NCI-H2227 (cell line): ENCODE results near the gene SEC22C.
A peak's percentile ranks its signal among the peaks of the same experiment; 100 is the strongest.
"Not testable (repeated sequence)": the region's sequence is repeated elsewhere in the genome, so short reads cannot be mapped to it uniquely, and the experiment has no call there.

Experiments used
- DNase-seq: peaks from one replicate; lab custom pipeline; 2025; ENCODE audit not compliant: unreplicated experiment; lab: John Stamatoyannopoulos, UW

SEC22C gene, protein sequence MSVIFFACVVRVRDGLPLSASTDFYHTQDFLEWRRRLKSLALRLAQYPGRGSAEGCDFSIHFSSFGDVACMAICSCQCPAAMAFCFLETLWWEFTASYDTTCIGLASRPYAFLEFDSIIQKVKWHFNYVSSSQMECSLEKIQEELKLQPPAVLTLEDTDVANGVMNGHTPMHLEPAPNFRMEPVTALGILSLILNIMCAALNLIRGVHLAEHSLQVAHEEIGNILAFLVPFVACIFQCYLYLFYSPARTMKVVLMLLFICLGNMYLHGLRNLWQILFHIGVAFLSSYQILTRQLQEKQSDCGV

DNA sequence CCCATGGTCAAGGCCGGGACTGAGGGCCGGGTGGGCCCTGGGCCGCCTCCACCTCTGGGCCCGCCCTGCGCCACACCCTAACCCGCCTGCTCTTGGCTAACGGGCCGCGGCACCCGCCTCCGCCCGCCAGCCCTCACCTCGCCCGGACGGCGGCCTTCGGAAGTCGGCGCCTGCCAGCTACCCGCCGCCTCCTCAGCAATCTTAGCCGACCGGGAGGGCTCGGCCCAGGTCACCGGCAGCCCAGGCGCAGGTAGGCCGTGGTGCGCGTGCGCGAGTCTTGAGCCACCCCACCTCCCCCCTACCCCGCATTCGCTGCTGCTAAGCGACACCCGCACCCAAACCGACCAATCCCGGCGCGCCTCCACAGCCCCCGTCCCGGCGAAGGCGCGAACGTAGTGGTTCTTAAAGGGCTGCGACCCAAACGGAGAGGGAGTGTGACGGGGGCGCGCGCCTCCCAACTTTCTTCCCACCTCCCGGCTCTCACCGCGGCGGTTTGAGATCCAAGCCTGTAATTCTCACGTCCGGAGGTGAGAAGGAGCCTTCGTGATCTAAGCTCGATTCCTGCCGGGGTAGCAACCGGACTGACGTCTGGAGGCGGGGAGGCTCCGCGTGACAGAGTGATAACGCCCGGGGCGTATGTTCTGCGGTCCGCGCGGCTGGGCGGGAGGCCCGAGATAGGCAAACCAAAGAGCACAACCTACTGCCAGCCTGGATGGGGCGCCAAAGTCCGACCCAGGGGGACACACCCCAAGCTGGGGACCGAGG, at the start of gene SEC22C:
Gene SEC22C, minus strand, starts transcription at position 259 of the 765 bp plus-strand sequence. CDS start 12,921 bp downstream, outside the sequence.
- peak; percentile 91 for DNase-seq

DNA sequence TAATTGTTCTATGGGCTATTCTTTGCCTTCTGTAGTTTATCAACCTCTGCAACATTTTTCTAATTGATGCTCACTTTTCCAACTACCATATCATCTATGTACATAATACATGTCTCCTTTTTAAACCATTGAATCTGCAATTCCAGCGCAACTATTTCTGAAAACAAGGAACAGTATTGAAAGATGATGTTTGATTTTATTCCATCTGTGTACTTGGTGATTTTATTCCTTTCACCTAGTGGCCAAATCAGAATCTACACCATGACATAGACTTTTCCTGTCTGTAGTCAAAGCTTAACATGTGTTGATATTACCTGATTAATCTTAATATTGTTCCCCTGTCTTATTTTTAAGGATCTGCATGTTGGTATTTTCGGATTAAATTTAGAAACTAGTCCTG, 31.7 kb upstream of the SEC22C start:
- DNase-seq: no peak

DNA sequence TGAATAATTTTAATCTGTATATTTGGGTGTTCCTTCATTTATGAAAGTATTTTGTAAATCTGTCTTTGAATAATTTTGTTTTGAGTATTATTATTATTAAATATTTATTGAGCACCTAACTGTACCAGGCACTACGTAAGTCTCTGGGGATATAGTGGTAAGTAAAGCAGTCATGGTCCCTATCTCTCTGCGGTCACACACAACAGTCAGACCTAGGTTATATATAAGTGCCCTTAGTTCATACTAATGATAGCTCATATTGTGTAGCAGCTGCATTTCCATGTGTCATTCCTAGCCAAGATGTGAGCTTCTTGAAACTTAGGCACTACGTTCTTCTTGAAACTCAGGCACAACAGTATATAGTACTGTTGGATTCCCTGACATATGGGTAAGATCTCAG, 31.2 kb upstream of the SEC22C start:
- no peak for DNase-seq

DNA sequence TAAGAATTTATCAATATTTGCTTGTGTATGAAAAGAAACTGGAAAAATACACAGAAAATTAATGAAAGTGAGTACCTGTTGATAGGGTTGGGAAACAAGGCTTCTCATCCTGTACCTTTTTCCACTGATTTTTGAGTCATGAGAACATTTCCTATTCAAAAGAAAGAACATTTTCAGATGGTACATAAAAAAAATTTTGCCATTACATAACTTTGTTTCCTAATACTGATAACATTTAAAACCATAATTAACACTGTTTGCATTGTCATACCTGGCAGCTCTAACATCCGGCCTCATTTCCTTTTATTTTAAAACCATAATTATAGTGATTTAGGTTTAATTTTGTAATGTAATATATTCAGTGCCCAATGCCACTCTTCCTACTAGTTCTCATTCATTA, 30.4 kb upstream of the SEC22C start:
- no peak for DNase-seq

DNA sequence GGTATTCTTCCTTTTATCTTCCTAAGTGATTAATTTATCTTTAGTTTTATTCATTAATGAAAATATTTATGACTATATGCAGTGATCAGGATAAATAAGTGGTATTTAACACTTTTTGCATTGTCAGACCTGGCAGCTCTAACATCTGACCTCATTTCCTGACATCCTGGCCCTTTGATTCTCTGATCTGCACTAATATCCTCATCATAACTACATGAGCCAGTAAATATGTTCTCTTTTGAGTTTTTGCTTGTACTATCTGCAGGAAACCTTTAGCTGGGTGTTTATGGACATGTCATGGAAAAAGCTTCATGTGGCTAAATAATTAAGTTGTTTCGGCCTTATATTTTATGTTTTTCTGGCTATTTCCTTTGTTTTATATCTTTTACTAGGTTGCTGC, 29.2 kb upstream of the SEC22C start:
- no peak for DNase-seq

DNA sequence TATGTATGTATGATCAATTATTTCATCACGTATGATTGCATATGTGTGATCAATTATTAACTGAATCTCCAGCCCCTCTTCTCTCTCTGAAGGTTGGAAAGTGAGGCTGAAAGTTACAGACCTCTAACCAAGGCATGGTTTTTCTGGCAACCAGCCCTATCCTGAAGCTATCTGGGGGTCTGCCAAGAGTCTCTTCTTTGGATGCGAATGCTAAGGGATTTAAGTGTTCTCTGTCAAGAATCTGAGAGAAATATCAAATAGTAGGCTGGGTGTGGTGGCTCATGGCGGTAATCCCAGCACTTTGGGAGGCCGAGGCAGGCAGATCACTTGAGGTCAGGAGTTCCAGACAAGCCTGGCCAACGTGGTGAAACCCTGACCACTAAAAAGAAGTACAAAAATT, 26.8 kb upstream of the SEC22C start:
- no peak for DNase-seq

DNA sequence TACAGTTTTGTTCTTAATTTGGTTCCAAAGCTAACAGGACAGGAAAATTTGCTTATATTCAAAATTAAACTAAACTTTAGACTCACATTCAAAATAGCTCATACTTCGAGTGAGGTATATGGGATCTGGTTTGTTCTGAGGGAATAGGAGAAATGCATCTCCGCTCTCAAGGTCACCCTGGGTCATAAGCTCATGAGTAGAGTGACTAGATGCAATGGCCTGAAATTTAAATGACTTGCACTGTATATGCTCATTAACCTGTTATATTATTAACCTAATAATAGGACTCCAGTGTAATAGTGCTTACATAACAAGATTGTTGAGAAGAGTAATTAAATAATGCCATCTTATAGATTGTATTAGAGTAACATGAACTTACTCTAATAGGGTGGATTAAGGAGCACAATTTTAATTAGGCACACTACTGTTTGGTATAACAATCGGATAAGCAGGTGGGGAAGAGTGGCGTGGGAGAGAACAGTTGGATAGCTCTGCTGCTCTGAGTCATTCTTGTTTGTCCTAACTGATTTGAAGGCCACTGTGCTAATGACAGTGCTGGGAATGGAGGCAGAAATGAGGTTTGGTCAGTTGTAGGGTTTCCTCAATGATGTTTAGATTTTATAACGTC, 23.9 kb upstream of the SEC22C start:
- DNase-seq: no peak

DNA sequence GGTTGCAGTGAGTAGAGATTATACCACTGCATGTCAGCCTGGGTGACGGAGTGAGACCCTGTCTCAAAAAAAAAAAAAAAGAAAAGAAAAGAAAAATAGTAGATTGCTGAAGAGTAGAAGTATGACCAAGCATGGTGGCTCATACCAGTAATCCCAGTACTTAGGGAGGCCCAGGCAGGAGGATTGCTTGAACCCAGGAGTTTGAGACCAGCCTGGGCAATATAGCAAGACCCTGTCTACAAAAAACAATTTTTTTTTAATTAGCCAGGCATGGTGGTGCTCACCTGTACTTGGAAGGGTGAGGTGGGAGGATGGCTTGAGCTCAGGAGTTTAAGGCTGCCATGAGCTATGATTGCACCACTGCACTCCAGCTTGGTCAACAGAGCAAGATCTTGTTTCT, 21.2 kb upstream of the SEC22C start:
- DNase-seq: no peak

DNA sequence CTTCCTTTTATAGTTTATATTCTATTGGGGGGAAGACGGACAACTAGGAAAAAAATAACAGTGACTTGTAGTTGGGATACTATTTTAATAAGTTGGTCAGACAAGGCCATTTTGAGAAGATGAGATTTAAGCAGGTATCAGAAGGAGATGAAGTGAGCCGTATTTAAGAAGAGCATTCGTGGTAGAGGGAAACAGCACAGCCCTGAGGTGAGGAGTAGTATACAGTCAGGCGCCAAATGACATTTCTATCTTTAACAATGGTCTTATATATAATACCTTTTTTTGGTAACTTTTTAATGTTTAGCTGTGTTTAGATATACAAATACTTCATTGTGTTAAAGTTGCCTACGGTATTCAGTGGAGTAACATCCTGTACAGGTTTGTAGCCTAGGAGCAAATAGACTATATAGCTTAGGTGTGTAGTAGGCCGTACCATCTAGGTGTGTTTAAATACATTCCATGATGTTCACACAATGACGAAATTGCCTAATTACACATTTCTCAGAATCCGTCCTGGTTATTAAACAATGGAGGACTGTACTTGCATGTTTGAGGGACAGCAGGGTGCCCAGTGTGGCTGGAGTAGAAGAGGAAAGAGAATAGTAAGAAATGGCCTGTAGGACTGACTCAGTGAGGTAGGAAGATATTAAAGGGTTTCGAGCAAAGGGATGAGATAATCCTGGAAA, 20.3 kb upstream of the SEC22C start:
- DNase-seq: no peak

DNA sequence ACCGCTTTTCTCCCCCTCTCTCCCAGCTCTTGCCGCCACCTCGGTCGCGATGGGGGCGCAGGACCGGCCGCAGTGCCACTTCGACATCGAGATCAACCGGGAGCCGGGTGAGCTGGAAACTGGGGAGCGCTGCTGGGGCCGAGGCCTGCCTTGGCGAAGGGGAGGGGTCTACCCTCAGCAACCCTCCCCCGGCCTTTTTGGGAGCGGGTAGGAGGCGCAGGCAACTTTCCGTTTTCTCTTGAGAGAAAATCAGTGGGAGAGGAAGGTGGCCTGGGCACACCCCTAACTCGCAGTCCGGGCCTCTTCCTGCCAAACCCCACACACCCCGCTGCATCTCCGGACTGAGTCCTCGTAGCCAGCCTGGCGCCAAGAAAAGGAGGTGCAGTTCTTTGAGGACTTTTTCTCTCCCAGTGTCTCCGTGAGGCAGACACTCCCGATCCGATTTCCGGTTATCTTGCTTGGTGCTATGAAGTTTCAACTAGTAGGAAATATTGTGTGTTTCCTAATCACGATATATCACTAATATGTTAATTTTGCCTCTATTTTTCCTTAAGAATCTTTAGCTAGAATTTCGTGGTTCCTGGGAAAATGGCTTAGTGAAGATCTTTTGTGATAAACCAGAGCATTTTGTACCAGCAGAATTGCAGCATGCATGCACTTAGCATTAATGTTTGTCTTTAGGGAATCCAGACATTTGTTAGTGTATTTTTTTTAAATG, 19.4 kb upstream of the SEC22C start:
- DNase-seq: peak; percentile 63

DNA sequence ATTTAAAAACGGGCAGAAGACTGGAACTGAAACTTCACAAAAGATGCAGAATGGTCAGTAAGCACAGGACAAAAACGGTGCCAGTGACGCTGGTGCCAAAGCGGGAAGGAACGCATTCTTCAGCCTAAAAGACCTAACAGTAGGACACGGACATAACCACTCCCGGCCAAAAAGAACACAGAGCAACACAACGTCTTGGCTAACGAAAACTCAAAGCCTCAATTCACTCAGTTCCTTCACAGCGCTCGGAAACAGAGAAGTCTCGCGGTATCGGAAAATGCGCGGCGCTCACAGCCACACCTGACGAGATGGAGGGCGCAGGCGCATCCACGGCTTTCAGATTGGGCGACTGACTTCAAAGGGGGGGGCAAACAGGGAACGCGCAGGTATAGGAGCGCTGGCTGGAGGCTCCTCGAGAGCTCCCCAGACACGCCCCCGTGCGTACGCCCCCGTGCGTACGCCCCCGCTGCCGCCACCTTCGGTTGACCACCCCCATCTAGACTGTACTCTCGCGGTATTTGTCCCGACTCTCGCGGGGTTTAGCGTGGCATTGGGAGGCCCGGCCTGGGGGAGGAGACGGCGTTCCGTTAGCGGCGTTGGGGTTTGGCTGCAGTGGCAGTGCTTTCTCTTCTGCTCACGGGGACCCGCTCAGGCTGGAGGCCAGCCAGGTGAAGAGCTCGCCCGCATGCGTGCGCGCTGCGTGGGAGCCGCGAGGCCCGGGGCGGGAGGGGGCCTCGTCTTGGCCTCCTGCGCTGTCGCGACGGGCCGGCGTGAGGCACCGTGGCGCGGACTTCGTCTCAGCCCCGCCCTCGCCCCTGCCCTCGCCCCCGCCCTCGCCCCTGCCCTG, 18.6 kb upstream of the SEC22C start, which contains the start of gene NKTR:
Gene NKTR, plus strand, starts transcription at position 576 of the 847 bp plus-strand sequence. CDS start 321 bp downstream, outside the sequence.
- DNase-seq: peak; percentile 99

DNA sequence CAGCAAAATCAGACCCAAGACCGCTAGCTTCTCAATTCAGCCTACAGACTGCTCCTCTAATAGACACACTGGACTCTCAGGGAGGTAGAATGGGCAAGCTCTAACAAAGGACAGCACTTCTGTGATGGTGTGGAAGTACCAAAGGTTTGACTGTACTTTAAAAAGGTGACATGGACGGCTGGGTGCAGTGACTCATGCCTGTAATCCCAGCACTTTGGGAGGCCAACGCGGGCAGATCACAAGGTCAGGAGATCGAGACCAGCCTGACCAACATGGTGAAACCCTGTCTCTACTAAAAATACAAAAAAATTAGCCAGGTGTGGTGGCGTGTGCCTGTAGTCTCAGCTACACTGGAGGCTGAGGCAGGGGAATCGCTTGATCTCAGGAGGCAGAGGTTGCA, 15.3 kb upstream of the SEC22C start:
- not testable (repeated sequence) for DNase-seq

DNA sequence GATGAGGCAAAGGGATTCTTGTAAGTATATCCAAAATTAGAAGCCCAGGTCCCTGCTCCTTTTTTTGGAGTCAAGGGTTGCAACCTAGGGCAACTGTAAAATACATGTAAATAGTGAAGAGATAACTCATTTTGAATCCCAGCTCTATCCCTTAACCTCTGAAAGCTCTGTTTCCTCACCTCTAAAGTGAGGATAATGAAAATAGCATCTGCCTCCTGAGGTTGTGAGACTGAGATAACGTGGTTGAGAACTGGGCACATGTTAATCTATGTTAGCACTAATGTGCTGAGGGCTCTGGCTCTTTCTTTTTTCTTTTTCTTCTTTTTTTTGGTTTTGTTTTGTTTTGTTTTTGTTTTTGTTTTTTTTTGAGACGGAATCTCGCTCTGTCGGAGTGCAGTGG, 13.9 kb upstream of the SEC22C start:
- DNase-seq: no peak

DNA sequence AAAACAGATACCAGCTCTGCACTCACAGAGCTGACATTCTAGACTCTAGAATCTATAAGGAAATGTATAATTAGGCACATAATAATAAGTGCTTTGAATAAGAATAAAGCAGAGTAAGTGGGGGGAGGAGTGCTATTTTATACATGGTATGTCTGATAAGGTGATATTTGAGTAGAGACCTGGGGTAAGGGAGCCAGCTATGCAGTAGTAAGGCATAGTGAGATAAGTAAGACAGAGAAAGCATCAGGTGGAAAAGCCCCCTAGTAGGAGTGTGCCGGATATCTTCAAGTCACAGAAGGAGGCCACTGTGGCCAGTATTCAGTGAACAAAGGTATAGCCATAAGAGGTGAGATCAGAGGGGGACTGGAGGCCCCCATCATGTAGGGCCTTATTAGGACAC, 11.9 kb upstream of the SEC22C start:
- no peak for DNase-seq

DNA sequence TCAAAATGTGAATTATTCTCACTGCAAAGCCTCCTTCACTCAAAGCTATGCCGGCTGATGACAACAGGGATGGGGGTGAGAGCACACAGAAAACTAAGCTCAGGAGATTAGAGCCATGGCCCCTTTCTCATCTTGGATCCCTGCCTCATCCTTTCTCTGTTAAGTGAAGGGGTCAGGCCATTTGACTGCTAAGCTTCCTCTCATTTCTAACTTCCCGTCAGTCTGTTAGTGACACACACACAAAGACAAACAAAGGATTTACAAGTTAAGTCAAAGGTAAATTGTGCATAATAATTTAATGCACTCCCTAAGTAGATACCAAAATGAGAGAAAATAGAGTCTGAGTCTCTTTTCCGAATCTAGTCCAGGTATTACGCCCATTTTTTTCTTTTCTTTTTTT, 10.0 kb upstream of the SEC22C start:
- DNase-seq: no peak

DNA sequence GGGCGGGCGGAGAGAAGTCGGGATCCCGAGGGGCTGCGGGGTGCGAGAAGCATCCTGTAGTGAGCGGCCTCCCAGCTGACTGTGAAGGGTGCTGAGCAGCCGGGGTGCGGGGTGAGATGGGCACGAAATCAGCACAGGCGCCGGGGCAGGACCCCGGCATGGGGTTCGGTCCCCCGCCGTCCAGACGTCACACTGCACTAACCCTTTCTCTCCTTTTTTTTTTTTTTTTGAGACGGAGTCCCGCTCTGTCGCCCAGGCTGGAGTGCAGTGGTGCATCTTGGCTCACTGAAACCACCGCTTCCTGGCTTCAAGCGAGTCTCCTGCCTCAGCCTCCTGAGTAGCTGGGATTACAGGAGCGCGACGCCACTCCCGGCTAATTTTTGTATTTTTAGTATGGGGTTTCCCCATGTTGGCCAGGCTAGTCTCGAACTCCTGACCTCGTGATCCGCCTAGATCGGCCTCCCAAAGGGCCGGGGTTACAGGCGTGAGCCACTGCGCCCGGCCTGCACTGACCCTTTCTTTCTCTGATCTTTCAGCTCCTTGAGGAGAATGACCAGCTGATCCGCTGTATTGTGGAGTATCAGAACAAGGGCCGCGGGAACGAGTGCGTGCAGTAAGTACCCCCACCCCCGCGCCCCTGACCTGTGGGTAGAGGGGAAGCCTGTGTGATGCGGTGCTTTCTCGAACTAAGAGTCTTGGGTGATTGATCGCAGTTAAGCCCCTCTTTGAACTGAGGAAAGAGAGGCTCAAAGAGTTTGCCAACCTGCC, 9.4 kb upstream of the SEC22C start:
- peak; percentile 4 for DNase-seq

DNA sequence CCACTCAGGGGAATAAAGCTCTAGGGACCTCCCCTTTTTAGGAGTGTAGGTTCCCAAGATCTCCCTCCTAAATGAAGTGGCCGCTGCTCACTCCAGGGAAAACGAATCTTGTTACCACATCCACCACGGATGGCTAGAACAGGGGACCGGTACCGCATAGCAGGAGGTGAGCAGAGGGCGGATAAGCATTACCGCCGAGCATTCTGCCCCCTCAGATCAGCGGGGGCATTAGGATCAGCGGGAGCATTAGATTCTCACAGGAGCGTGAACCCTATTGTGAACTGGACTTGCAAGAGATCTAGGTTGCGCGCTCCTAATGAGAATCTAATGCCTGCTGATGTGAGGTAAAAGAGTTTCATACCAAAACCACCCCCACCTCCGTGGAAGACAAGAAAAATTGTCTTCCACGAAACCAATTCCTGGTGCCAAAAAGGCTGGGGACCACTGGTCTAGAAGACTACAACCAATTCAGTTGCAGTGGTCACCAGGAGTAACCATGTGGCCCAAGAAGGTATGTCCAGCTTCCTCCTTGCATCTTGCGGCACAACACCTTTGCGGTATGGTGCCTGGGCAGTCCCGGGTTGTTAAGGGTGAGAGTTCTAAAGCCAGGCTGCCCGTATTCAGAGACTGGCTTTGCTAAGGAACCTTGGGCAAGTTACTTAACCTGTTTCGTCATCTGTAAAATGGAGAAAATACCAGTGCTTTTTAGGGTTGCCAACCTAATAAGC, 7.8 kb upstream of the SEC22C start:
- DNase-seq: no peak

DNA sequence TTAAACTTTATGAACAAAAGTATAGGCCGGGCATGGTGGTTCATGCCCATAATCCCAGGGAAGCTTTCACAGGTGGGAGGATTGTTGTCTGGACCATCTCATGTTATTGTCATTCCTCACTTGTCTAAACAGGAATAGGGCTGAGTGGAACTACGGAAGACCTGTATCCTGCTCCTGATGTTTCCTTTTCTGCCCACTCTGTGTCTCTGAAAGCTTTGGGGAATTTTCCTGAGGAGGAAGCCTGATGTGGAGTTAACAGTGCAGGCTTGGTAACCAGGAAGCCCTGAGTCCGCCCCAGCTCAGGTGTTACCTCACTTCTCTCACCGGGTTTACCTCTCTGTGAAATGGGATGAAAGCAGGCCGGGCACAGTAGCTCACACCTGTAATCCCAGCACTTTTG, 6.9 kb upstream of the SEC22C start:
- DNase-seq: no peak
